ENCODE measurements around the gene PPM1E. TPM values are rescaled to one million over a fixed set of nuclear protein-coding genes. Genes with fewer than 3 reads are reported as not detected.

Gene PPM1E
- total and polyA plus RNA-seq, 2 experiments from 2014 or later = 0.42 to 0.77 TPM

DNA sequence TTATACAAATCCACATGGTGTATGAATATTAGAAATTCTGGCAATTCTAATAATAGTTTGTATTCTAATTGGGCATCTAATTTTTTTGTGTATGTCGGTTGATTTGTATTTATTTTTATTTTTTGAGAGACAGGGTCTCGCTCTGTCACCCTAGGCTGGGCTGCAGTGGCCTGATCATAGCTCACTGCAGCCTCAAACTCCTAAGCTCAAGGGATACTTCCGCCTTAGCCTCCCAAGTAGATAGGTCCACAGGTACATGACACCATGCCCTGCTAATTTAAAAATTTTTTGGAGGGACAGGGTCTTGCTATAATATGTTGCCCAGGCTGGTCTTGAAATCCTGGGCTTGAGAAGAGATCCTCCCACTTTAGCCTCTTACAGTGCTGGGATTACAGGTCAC, 246.5 kb downstream of the PPM1E start:
- no peaks in the 10 kb centered on the region for H4K20me1 ChIP-seq (ENCODE audit: insufficient read depth, poor library complexity, severe bottlenecking)
- H3K79me2 ChIP-seq = no peaks in the 10 kb centered on the region
- TF ChIP-seq EZH2phosphoT487 (IDR thresholded peaks at IDR 0.05; ENCODE audit: low read depth, severe bottlenecking, unreplicated experiment) (no peak), EZH2 (IDR thresholded peaks at IDR 0.05; ENCODE audit: borderline replicate concordance) (no peak)
- TF ChIP-seq, protein P1, sequence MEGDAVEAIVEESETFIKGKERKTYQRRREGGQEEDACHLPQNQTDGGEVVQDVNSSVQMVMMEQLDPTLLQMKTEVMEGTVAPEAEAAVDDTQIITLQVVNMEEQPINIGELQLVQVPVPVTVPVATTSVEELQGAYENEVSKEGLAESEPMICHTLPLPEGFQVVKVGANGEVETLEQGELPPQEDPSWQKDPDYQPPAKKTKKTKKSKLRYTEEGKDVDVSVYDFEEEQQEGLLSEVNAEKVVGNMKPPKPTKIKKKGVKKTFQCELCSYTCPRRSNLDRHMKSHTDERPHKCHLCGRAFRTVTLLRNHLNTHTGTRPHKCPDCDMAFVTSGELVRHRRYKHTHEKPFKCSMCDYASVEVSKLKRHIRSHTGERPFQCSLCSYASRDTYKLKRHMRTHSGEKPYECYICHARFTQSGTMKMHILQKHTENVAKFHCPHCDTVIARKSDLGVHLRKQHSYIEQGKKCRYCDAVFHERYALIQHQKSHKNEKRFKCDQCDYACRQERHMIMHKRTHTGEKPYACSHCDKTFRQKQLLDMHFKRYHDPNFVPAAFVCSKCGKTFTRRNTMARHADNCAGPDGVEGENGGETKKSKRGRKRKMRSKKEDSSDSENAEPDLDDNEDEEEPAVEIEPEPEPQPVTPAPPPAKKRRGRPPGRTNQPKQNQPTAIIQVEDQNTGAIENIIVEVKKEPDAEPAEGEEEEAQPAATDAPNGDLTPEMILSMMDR (IDR thresholded peaks at IDR 0.05; ENCODE audit: poor library complexity) = no peak
- H2AFZ ChIP-seq = no peak overlapping the region
- H3K27ac ChIP-seq = no peak overlapping the region
- no peak for DNase-seq (ENCODE audit: low spot score)
- no peak overlapping the region for H3K4me3 ChIP-seq
- no peaks in the 10 kb centered on the region for H3K9me3 ChIP-seq (ENCODE audit: low read depth)
- no peaks in the 10 kb centered on the region for H3K36me3 ChIP-seq (replicated peaks; ENCODE audit: insufficient read depth, low read depth)
- H3K4me1 ChIP-seq (ENCODE audit: insufficient read depth) = no peaks in the 10 kb centered on the region
- no peaks in the 10 kb centered on the region for H3K27me3 ChIP-seq
- no peak overlapping the region for H3K4me2 ChIP-seq
- 93% methylated on average over 3 of the region's 3 CpGs for WGBS (ENCODE audit: low lambda C conversion rate, missing lambda C conversion rate)
- H3K9me2 ChIP-seq (replicated peaks; ENCODE audit: insufficient read depth) = no peaks in the 10 kb centered on the region

DNA sequence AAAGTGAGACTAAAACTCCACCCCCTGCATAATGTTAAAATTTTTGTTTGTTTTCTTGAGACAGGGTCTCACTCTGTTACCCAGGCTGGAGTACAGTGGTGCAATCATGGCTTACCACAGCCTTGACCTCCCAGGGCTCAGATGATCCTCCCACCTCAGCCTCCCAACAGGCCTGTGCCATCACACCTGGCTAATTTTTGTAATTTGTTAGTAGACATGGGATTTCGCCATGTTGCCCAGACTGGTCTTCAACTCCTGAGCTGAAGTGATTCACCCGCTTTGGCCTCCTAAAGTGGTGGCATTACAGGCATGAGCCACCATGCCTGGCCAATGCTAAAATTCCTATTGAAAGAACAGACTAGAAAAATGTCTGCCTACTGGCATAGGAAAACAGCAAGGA, 247.2 kb downstream of the PPM1E start:
- Histone ChIP-seq H3K4me2 (no peak overlapping the region), H3K27ac (no peak overlapping the region), H3K9me2 (replicated peaks; ENCODE audit: insufficient read depth) (no peaks in the 10 kb centered on the region), H4K20me1 (ENCODE audit: insufficient read depth, poor library complexity, severe bottlenecking) (no peaks in the 10 kb centered on the region), H3K9me3 (ENCODE audit: low read depth) (no peaks in the 10 kb centered on the region), H3K79me2 (no peaks in the 10 kb centered on the region), H3K36me3 (replicated peaks; ENCODE audit: insufficient read depth, low read depth) (no peaks in the 10 kb centered on the region), H3K4me1 (ENCODE audit: insufficient read depth) (no peaks in the 10 kb centered on the region), H3K27me3 (no peaks in the 10 kb centered on the region), H2AFZ (no peak overlapping the region), H3K4me3 (no peak overlapping the region)
- WGBS (ENCODE audit: low lambda C conversion rate, missing lambda C conversion rate) = 93% methylated on average over 2 of the region's 2 CpGs
- TF ChIP-seq, protein P1 (IDR thresholded peaks at IDR 0.05; ENCODE audit: poor library complexity) = no peak
- TF ChIP-seq EZH2phosphoT487 (IDR thresholded peaks at IDR 0.05; ENCODE audit: low read depth, severe bottlenecking, unreplicated experiment) = no peak
- TF ChIP-seq EZH2 (IDR thresholded peaks at IDR 0.05; ENCODE audit: borderline replicate concordance) = no peak
- no peak for DNase-seq (ENCODE audit: low spot score)

DNA sequence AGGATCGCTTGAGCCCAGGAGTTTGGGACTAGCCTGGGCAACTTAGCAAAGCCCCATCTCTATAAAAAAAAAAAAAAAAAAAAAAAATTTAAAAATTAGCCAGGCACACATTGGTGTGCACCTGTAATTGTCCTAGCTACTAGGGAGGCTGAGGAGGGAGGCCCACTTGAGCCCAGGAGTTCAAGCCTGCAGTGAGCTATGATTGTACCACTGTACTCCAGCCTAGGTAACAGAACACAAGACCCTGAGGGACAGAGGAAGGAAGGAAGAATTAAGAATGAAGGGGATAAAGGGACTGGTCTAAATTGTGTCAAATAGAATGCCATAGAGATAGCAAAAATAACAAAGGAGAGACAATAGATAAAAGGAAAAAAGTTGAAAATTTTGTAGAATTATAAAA, 248.2 kb downstream of the PPM1E start:
- 100% methylated on average over 1 of the region's 1 CpG for WGBS (ENCODE audit: low lambda C conversion rate, missing lambda C conversion rate)
- Histone ChIP-seq H4K20me1 (ENCODE audit: insufficient read depth, poor library complexity, severe bottlenecking) (no peaks in the 10 kb centered on the region), H3K4me1 (ENCODE audit: insufficient read depth) (no peaks in the 10 kb centered on the region), H2AFZ (no peak overlapping the region), H3K4me3 (no peak overlapping the region), H3K9me2 (replicated peaks; ENCODE audit: insufficient read depth) (no peaks in the 10 kb centered on the region), H3K79me2 (no peaks in the 10 kb centered on the region), H3K27ac (no peak overlapping the region), H3K27me3 (no peaks in the 10 kb centered on the region), H3K9me3 (ENCODE audit: low read depth) (no peaks in the 10 kb centered on the region), H3K36me3 (replicated peaks; ENCODE audit: insufficient read depth, low read depth) (no peaks in the 10 kb centered on the region), H3K4me2 (no peak overlapping the region)
- TF ChIP-seq, protein P1 (IDR thresholded peaks at IDR 0.05; ENCODE audit: poor library complexity) = no peak
- TF ChIP-seq EZH2phosphoT487 (IDR thresholded peaks at IDR 0.05; ENCODE audit: low read depth, severe bottlenecking, unreplicated experiment) (no peak), EZH2 (IDR thresholded peaks at IDR 0.05; ENCODE audit: borderline replicate concordance) (no peak)
- no peak for DNase-seq (ENCODE audit: low spot score)
